NCI-H82 treated with DMSO at 0.1 percent for 48 hours (cell line): ENCODE data around the gene ACAD8.
"Not testable (repeated sequence)": the region's sequence is repeated elsewhere in the genome, so short reads cannot be mapped to it uniquely, and the experiment has no call there.

Source experiments
- DNase-seq: peaks from one replicate; lab custom pipeline; 2025; ENCODE audit not compliant: unreplicated experiment; lab: John Stamatoyannopoulos, UW

Gene ACAD8

GRCh38 chr11:134238956-134239355 is 14.4 kb upstream of the ACAD8 start:
- DNase-seq, result no peak

- DNase-seq, result no peak
These were observed 12.8 kb upstream of the ACAD8 start for GRCh38 chr11:134240592-134240991.

GRCh38 chr11:134242376-134242775 is 11.0 kb upstream of the ACAD8 start:
- DNase-seq, result no peak

GRCh38 chr11:134243913-134244312 is 9.5 kb upstream of the ACAD8 start:
- DNase-seq, result no peak

DNA sequence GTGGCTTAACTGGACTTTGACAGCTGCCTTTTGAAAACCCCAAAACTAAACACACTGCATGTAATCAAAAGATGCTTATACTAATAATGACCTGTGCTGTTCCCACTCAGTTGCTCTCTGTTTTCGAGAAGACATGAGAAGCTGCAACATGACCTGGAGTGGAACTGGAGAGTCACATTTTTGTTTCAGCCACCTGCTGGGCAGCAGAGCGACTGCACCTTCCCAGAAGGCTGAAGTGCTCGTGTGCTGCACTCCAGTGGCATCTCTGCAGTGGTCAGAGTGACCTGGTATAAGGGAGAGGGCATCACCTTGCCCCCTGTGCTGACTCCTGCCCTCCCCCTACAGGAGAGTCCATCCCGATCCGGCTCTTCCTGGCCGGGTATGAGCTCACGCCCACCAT is 8.8 kb upstream of the ACAD8 start:
- DNase-seq, result no peak

- no peak for DNase-seq
These were observed 7.9 kb upstream of the ACAD8 start for GRCh38 chr11:134245434-134245833.

- DNase-seq, result no peak
These were observed 7.3 kb upstream of the ACAD8 start for GRCh38 chr11:134246100-134246499.

- DNase-seq, result no peak
These were observed 6.7 kb upstream of the ACAD8 start for GRCh38 chr11:134246678-134247077.

GRCh38 chr11:134248910-134249480 is 4.4 kb upstream of the ACAD8 start:
- DNase-seq, result no peak

- no peak for DNase-seq
These were observed 3.1 kb upstream of the ACAD8 start for GRCh38 chr11:134250246-134250645.

DNA sequence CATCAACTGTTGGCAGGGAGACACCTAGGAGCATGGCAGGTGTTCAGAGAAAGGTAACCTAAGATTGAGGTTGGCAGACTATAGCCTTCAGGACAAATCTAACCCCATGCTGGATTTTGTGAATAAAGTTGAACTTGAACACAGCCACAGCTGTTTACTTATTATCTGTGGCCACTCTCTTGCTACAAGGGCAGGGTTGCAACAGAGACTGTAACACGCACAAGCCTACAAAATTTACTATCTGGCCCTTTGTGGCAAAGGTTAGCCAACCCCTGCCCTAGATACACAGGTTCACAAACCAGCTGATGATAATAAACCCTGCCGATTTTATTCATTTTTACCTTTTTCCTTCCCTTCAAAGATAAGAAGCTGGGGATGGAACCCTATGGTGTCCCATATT is 2.7 kb upstream of the ACAD8 start:
- DNase-seq, result no peak

GRCh38 chr11:134252346-134253187 is 801 bp upstream of the ACAD8 start:
- no peak for DNase-seq

GRCh38 chr11:134254433-134255183 is 1.2 kb downstream of the ACAD8 start:
- no peak for DNase-seq

GRCh38 chr11:134255184-134255561 is 1.8 kb downstream of the ACAD8 start:
- not testable (repeated sequence) for DNase-seq

DNA sequence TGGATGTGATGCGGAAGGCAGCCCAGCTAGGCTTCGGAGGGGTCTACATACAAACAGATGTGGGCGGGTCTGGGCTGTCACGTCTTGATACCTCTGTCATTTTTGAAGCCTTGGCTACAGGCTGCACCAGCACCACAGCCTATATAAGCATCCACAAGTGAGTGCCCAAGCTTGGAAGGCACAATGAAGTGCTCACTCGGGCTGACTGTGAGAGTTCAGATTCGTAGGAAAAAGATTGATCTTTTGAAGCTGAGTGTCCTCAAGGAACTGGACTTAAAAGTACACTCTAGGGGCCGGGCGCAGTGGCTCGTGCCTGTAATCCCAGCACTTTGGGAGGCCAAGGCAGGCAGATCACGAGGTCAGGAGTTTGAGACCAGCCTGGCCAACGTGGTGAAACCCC is 3.7 kb downstream of the ACAD8 start:
- DNase-seq, result no peak

DNA sequence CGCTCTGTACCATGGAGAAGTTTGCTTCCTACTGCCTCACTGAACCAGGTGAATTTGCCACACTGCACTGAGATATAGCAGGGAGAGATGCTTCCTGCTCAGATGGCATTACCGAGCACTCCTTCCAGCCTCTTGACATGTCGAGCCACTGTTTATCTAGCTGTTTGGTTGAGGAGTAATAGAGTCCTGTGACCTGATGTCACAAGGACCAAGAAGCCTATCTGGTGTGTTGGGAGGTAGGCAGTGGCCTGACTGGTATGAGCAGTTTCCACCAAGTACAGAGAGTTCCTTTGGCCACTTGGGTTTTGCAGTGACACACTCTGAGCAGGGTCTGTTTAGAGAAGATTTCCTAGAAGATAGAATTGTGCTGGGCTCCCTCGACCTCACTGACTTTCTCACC is 5.2 kb downstream of the ACAD8 start:
- no peak for DNase-seq

DNA sequence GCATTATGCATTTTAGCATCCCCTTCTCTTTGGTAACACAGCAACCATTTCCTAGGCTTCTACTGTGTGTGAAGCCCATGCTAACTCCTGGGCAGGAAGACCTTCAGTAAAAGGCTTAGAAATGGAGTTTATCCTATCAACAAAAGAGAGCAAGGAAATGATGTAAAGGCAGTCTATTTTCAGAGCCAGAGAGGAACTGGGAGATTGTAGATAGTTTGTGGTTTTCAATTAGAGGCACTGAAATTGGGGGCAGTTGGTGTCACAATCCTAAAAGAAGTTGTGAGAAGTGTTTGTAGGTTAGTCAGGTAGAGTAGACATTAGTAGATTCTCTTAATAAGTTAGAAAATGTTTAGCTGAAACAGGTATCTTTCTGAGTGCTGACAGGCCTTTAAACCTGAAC is 7.1 kb downstream of the ACAD8 start:
- DNase-seq, result no peak

GRCh38 chr11:134260983-134261382 is 7.6 kb downstream of the ACAD8 start:
- DNase-seq, result no peak

- no peak for DNase-seq
These were observed 8.5 kb downstream of the ACAD8 start for GRCh38 chr11:134261626-134262488.

- DNase-seq, result no peak
These were observed 11.8 kb downstream of the ACAD8 start for GRCh38 chr11:134264966-134265764.
